PC-9 (cell line): ENCODE results near the gene RBM38. TPM values are rescaled to one million over a fixed set of nuclear protein-coding genes. Genes with fewer than 3 reads are reported as not detected.

ENCODE experiments used
- BruUV-seq: library from RNA; stranded (reverse); fragments of 400-500 nt; replicated peaks from 2 replicates; lab custom pipeline; 2021; lab: Mats Ljungman, UMichigan
- CTCF ChIA-PET: fragments of 300-600 bp; sonication (Branson Sonifier 250); formaldehyde crosslinking; loops from one replicate; lab custom pipeline; 2022; ENCODE audit warnings: antibody characterized with exemption; lab: Charles Lee
- POLR2A ChIA-PET: fragments of 300-600 bp; sonication (Branson Sonifier 250); formaldehyde crosslinking; loops from one replicate; lab custom pipeline; 2022; ENCODE audit warnings: antibody characterized with exemption; ENCODE audit not compliant: unreplicated experiment; lab: Charles Lee
- DNase-seq, 2 experiments: peaks; one replicate each; pipeline versions ENCODE4 v3.0.0 to v3.0.0-alpha.2; 2015 to 2022; ENCODE audit warnings: mixed read lengths in 1 of 2
- H2AFZ ChIP-seq: fragments of 200-600 bp; sonication (generic); 2 replicates; pipeline ENCODE4 v1.8.1; 2017; ENCODE audit warnings: antibody characterized with exemption
- H3F3A ChIP-seq: fragments of 200-600 bp; sonication (generic); 2 replicates; pipeline ENCODE4 v1.8.1; 2017; ENCODE audit warnings: antibody characterized with exemption, mild to moderate bottlenecking, low read depth; ENCODE audit not compliant: insufficient read depth
- H3K27ac ChIP-seq: fragments of 200-600 bp; sonication (generic); 2 replicates; pipeline ENCODE4 v1.6.1; 2016; ENCODE audit warnings: mixed run types
- H3K27me3 ChIP-seq: fragments of 200-600 bp; sonication (generic); 2 replicates; pipeline ENCODE4 v1.6.1; 2016; ENCODE audit warnings: low read depth, mixed run types; ENCODE audit not compliant: insufficient read depth
- H3K36me3 ChIP-seq: fragments of 200-600 bp; sonication (generic); 2 replicates; pipeline ENCODE4 v1.6.1; 2016; ENCODE audit warnings: low read depth, mixed run types
- H3K4me1 ChIP-seq: fragments of 200-600 bp; sonication (generic); replicated peaks from 2 replicates; pipeline ENCODE4 v1.6.1; 2016; ENCODE audit warnings: mixed run types; ENCODE audit not compliant: insufficient read depth
- H3K4me2 ChIP-seq: fragments of 200-600 bp; sonication (generic); 2 replicates; pipeline ENCODE4 v1.6.1; 2017; ENCODE audit warnings: mixed run types
- H3K4me3 ChIP-seq: fragments of 200-600 bp; sonication (generic); 2 replicates; pipeline ENCODE4 v1.6.1; 2016; ENCODE audit warnings: mixed run types
- H3K79me2 ChIP-seq: fragments of 200-600 bp; sonication (generic); 2 replicates; pipeline ENCODE4 v1.6.1; 2017; ENCODE audit warnings: low read depth, mixed run types
- H3K9me2 ChIP-seq: fragments of 200-600 bp; sonication (generic); 2 replicates; pipeline ENCODE4 v1.8.1; 2017; ENCODE audit warnings: mild to moderate bottlenecking; ENCODE audit not compliant: insufficient read depth
- H3K9me3 ChIP-seq: fragments of 200-600 bp; sonication (generic); 2 replicates; pipeline ENCODE4 v1.8.1; 2016; ENCODE audit warnings: low read depth; ENCODE audit not compliant: insufficient read depth
- H4K20me1 ChIP-seq: fragments of 200-600 bp; sonication (generic); 2 replicates; pipeline ENCODE4 v1.8.1; 2017; ENCODE audit not compliant: insufficient read depth
- CTCF ChIP-seq: fragments of 200-600 bp; sonication (generic); conservative IDR thresholded peaks from 2 replicates; pipeline ENCODE4 v1.6.1; 2017; ENCODE audit warnings: mixed run types, antibody characterized with exemption, mild to moderate bottlenecking, moderate library complexity
- EZH2 ChIP-seq: fragments of 200-600 bp; sonication (generic); IDR thresholded peaks from 2 replicates; pipeline ENCODE4 v1.8.0; 2017; ENCODE audit warnings: antibody characterized with exemption, low read depth
- intact Hi-C: fragments of 100-400 bp; cut with micrococcal nuclease; formaldehyde crosslinking; loops from one replicate; pipeline ENCODE4 v1.10.0; 2022; ENCODE audit not compliant: unreplicated experiment
- total RNA-seq: library from RNA; stranded (reverse); gene quantifications from 2 replicates; pipeline ENCODE4 v1.2.3, GENCODE V29; 2021

The RBM38 gene
- total RNA-seq, 1 experiment from 2014 or later = 25.6 TPM

GRCh38 chr20:57395111-57395966, 4.1 kb downstream of the RBM38 start:
- ChIA-PET POLR2A (no interaction called here), CTCF (interaction anchor here (0.6 kb wide), 1 partner anchor 38 kb away, joined by 7 read pairs; no protein-coding TSS in a partner anchor)
- peak in 1 of 2 experiments; percentile 34 for DNase-seq
- Histone ChIP-seq H3K4me3 (no peak overlapping the region), H3K9me2 (no peaks in the 10 kb centered on the region), H3K27me3 (no peaks in the 10 kb centered on the region), H3K4me1 (peaks cover 7% of the 10 kb centered on the region; the same call in 1 of the 2 replicates), H4K20me1 (0 out of 2 replicates have a peak, but pooled peaks cover 7% of the 10 kb centered on the region), H3K36me3 (no peaks in the 10 kb centered on the region), H3K79me2 (no peaks in the 10 kb centered on the region), H3K4me2 (no peak overlapping the region), H2AFZ (no peak overlapping the region), H3K27ac (no peak overlapping the region), H3K9me3 (no peaks in the 10 kb centered on the region), H3F3A (no peaks in the 10 kb centered on the region)
- intact Hi-C loops = no loop called here
- BruUV-seq = no TSS peak
- TF ChIP-seq EZH2 = no peak
- no peak for TF ChIP-seq CTCF

DNA sequence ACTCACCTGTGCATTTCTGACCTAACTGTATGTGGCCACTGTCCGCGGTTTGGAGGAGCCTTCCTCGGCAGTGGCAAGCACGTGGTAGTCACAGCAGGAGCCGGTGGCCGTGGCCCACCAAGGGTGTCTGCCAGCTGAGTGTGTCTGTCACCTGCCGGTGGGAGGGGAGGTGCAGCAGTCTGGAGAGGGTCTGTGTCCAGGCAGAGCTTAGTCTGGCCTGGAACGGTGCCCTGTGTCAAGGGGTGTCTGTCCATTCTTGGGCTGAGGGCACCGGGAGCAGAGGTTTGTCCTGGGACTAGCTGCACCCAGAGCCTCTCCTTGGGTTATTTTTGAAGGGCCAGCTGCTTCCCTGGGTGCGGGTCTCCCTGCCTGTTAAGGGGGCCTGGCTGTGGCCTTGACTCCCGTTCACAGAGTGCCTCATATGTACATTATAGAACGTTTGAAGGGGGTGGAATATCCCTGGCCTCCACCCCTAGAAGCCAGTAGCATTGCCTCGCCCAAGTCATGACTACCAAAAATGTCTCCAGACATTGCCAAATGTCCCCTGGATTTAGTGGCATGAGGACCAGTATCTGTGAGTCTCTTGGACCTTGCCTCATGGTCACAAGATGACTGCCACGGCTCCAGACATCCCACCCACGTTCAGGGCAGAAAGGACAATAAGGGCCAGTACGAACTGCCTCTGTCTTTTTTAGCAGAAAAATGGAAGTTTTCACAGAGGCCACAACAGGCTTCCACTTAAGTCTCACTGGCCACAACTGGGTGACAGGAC, 5.2 kb downstream of the RBM38 start:
- BruUV-seq = no TSS peak
- Histone ChIP-seq H4K20me1 (0 out of 2 replicates have a peak, but pooled peaks cover 10% of the 10 kb centered on the region), H3K4me1 (peaks cover 7% of the 10 kb centered on the region; the same call in 1 of the 2 replicates), H3K9me2 (no peaks in the 10 kb centered on the region), H3K4me3 (no peak overlapping the region), H3K36me3 (no peaks in the 10 kb centered on the region), H2AFZ (no peak overlapping the region), H3K27me3 (no peaks in the 10 kb centered on the region), H3K79me2 (no peaks in the 10 kb centered on the region), H3K9me3 (no peaks in the 10 kb centered on the region), H3K27ac (no peak overlapping the region), H3K4me2 (no peak overlapping the region), H3F3A (no peaks in the 10 kb centered on the region)
- intact Hi-C loops = no loop called here
- no peak for DNase-seq
- CTCF ChIA-PET = no interaction called here
- TF ChIP-seq CTCF (no peak), EZH2 (no peak)
- POLR2A ChIA-PET = interaction anchor here (0.6 kb wide), 1 partner anchor 28 kb away, joined by 4 read pairs; no protein-coding TSS in a partner anchor

DNA sequence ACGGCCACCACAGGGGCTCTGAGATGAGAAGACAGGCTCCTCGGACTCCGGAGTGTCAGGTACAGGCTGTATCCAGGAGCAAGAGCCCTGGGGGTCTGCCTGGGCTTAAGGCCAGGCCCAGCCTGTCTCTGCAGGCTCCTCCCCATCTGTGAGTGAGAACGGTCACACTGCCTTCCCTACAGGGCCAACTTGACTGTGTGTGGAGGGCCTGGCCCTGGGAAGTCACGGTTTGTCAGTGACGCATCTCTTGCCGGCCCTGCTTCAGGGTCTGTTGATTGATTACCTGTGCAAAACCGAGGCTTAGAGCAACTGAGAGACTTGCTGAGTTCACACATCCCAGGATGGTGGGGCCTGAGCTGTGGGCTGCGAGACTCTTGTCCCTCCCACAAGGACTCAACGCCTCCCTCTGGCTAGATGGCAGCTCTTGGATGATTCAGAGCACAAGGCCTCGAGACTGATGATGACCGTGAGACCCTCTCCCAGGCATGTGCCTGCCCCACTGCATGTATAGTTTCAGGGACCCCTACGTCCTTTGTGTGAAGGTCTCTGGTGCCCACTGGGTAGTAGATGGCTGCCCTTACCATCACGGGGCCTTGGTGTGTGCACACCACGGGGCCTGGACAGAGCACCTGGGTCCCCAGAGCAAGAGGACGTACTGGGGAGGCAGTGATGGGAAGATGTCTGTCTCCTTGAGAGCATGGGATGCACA, 5.9 kb downstream of the RBM38 start:
- Histone ChIP-seq H3K36me3 (no peaks in the 10 kb centered on the region), H3K4me2 (no peak overlapping the region), H3K9me3 (no peaks in the 10 kb centered on the region), H3K27me3 (no peaks in the 10 kb centered on the region), H4K20me1 (0 out of 2 replicates have a peak, but pooled peaks cover 10% of the 10 kb centered on the region), H3K79me2 (no peaks in the 10 kb centered on the region), H3K4me1 (peaks cover 5% of the 10 kb centered on the region; the same call in 1 of the 2 replicates), H2AFZ (no peak overlapping the region), H3K27ac (no peak overlapping the region), H3K9me2 (no peaks in the 10 kb centered on the region), H3F3A (no peaks in the 10 kb centered on the region), H3K4me3 (no peak overlapping the region)
- no TSS peak for BruUV-seq
- POLR2A ChIA-PET = no interaction called here
- TF ChIP-seq EZH2 (no peak), CTCF (no peak)
- CTCF ChIA-PET = no interaction called here
- no peak for DNase-seq
- intact Hi-C loops = no loop called here
